ENCODE results near the gene NEAT1.

DNA sequence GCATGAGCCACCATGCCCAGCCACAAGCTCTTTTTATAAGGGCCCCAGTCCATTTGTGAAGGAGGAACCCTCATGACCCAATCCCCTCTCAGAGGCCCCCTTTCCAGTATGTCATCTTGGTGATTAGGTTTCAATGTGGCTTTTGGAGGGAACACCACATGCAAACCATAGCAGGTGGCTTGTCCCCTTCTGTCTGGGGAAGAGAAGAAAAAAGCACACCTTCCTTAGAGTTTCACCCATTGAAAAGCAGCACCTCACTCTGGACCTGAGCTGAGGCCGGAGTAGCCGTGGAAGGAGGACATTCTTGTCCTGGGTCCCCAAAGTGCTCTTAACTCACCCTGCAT, 25.4 kb downstream of the NEAT1 start:
- TF ChIP-seq CTCF (IDR thresholded peaks at IDR 0.05) (no peak), POLR2A (IDR thresholded peaks at IDR 0.05) (no peak)

Measured in body of pancreas (tissue), 4 donors.